Measurements from ENCODE around the gene KRTAP16-1.

DNA sequence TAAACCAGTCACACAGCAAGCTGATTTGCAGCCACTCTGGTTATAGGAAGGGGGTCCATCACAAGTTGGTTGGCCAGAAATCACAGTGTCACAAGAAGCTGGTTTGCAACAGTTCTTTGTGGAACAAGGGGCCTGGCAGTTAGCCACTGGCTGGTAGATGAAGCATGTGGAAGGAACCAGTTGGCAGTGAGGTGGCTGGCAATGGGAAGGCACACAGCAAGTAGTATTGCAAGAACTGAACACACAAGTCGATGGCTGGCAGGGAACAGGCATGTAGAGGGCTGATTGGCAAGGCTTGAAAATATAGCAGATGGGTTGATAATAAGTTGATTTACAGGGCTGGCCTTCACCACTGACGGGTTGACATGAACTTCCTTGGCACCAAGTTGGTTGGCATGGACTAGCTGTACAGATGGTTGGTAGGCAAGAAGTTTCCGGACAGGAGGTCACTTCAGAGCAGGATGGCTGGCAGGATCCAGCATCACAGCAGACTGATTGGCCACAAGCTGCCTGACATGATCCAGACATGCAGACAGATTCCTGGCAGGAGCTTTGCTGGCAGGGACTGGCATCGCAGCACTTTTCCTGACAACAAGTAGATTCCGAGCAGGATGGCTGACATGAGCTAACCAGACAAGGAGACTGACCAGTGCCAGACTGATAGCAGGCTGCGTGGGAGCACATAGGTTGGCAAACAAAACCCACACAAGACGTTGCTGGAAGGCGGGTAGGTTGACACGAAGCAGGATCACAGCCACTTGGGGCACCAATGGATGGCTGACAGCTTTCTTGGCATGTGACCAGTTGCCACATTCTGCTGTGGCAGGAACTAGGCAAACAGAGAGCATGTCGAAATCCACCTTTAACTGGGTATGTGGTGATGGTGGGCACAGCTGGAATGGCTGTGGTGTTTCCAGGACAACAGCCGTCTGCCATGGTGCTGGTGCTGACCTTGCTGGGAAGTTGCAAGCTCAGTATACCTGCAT lies 6.9 kb downstream of the KRTAP16-1 start, which contains the start of gene KRTAP29-1:
- TF ChIP-seq, protein P1, sequence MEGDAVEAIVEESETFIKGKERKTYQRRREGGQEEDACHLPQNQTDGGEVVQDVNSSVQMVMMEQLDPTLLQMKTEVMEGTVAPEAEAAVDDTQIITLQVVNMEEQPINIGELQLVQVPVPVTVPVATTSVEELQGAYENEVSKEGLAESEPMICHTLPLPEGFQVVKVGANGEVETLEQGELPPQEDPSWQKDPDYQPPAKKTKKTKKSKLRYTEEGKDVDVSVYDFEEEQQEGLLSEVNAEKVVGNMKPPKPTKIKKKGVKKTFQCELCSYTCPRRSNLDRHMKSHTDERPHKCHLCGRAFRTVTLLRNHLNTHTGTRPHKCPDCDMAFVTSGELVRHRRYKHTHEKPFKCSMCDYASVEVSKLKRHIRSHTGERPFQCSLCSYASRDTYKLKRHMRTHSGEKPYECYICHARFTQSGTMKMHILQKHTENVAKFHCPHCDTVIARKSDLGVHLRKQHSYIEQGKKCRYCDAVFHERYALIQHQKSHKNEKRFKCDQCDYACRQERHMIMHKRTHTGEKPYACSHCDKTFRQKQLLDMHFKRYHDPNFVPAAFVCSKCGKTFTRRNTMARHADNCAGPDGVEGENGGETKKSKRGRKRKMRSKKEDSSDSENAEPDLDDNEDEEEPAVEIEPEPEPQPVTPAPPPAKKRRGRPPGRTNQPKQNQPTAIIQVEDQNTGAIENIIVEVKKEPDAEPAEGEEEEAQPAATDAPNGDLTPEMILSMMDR (IDR thresholded peaks at IDR 0.05; ENCODE audit: low read length) = no peak
- no peak for TF ChIP-seq EZH2 (optimal IDR thresholded peaks at IDR 0.05; ENCODE audit: low read depth, low read length)
- TF ChIP-seq EZH2phosphoT487 (IDR thresholded peaks at IDR 0.05; ENCODE audit: low read length) = no peak
